Measurements from ENCODE around the gene WNT16. TPM values are rescaled to one million over a fixed set of nuclear protein-coding genes. Genes with fewer than 3 reads are reported as not detected.

WNT16 gene
- total RNA-seq, 1 experiment from 2014 or later = not detected

DNA sequence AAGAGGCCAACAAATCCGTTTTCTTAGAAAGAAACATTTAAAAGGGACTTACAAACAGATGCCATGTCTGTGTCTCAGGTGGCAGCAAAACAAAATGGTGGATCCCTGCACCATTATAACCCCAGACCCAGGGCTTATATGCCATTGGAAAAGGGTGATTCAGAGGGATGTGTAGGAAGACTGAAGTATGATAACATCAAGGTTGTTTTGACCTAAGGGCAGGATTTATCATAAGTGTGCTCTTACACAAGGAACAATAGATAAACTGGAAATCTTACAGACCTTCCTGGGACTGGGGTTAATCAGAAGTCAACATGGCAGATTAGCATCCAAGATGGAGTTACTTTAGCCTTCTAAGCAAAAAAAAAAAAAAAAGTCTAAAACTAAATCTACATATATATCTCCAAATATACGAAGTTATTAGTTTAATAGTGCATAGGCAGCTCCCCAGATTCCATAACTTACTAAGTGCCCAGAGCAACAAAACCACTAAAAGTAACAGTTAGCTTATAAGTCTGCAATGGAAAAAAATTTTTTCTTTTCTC is 34.3 kb upstream of the WNT16 start:
- TF ChIP-seq EZH2phosphoT487 (IDR thresholded peaks at IDR 0.05; ENCODE audit: borderline replicate concordance, low read length) (no peak), EZH2 (IDR thresholded peaks at IDR 0.05; ENCODE audit: low read length, unreplicated experiment) (no peak)
- TF ChIP-seq, protein P1, sequence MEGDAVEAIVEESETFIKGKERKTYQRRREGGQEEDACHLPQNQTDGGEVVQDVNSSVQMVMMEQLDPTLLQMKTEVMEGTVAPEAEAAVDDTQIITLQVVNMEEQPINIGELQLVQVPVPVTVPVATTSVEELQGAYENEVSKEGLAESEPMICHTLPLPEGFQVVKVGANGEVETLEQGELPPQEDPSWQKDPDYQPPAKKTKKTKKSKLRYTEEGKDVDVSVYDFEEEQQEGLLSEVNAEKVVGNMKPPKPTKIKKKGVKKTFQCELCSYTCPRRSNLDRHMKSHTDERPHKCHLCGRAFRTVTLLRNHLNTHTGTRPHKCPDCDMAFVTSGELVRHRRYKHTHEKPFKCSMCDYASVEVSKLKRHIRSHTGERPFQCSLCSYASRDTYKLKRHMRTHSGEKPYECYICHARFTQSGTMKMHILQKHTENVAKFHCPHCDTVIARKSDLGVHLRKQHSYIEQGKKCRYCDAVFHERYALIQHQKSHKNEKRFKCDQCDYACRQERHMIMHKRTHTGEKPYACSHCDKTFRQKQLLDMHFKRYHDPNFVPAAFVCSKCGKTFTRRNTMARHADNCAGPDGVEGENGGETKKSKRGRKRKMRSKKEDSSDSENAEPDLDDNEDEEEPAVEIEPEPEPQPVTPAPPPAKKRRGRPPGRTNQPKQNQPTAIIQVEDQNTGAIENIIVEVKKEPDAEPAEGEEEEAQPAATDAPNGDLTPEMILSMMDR (conservative IDR thresholded peaks at IDR 0.05; ENCODE audit: low read depth, low read length) = no peak
- H3K27ac ChIP-seq (ENCODE audit: low read length) = no peak overlapping the region
- H3K4me3 ChIP-seq (ENCODE audit: low read length) = no peak overlapping the region
- DNase-seq (no peak), ATAC-seq (no peak)
- CTCF ChIA-PET = no interaction called here
- H3K9me2 ChIP-seq (replicated peaks; ENCODE audit: low read length) = no peaks in the 10 kb centered on the region
- no peaks in the 10 kb centered on the region for H4K20me1 ChIP-seq (ENCODE audit: low read length)
- H3K9me3 ChIP-seq (ENCODE audit: low read length) = no peaks in the 10 kb centered on the region
- H3K9ac ChIP-seq (ENCODE audit: low read length) = no peak overlapping the region
- BruUV-seq (replicated peaks) = no TSS peak
- H3K36me3 ChIP-seq (ENCODE audit: low read depth, low read length) = no peaks in the 10 kb centered on the region
- H3K27me3 ChIP-seq (ENCODE audit: low read length) = no peaks in the 10 kb centered on the region
- H3K79me2 ChIP-seq (ENCODE audit: low read length) = no peaks in the 10 kb centered on the region
- POLR2A ChIA-PET (ENCODE audit: unreplicated experiment) = no interaction called here
- no peak overlapping the region for H2AFZ ChIP-seq (ENCODE audit: low read length)
- no peaks in the 10 kb centered on the region for H3F3A ChIP-seq (ENCODE audit: low read length, unreplicated experiment)
- intact Hi-C loops (cut with micrococcal nuclease) = no loop called here
- H3K4me2 ChIP-seq (ENCODE audit: low read length) = no peak overlapping the region
- H3K4me1 ChIP-seq (ENCODE audit: insufficient read depth, low read length) = peaks cover 9% of the 10 kb centered on the region

DNA sequence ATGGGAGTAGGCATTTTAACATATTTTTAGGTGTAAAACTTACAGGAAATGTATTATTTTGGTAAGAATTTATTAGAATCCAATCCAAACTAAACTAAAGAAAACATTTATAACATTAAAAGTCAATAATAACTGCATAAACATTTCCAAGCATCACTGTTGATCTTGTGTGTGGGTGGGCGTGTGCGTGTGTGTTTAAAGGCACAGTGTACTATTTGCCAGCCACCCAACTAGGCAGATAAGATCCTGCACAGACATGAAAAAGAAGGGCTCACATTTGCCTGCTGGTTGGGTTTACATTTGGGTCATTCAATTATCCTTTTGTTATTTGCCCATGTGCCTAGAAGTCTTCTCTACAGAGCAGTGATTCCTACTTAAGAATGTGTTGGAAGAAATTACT is 31.0 kb upstream of the WNT16 start:
- H3K4me3 ChIP-seq (ENCODE audit: low read length) = no peak overlapping the region
- intact Hi-C loops (cut with micrococcal nuclease) = no loop called here
- BruUV-seq (replicated peaks) = no TSS peak
- ChIA-PET POLR2A (ENCODE audit: unreplicated experiment) (no interaction called here), CTCF (no interaction called here)
- H3K9me2 ChIP-seq (replicated peaks; ENCODE audit: low read length) = no peaks in the 10 kb centered on the region
- peaks cover 35% of the 10 kb centered on the region for H3K4me1 ChIP-seq (ENCODE audit: insufficient read depth, low read length)
- no peak overlapping the region for H3K4me2 ChIP-seq (ENCODE audit: low read length)
- H3K79me2 ChIP-seq (ENCODE audit: low read length) = no peaks in the 10 kb centered on the region
- DNase-seq (no peak), ATAC-seq (no peak)
- H2AFZ ChIP-seq (ENCODE audit: low read length) = no peak overlapping the region
- H3K27ac ChIP-seq (ENCODE audit: low read length) = no peak overlapping the region
- H3K9me3 ChIP-seq (ENCODE audit: low read length) = no peaks in the 10 kb centered on the region
- no peaks in the 10 kb centered on the region for H3K36me3 ChIP-seq (ENCODE audit: low read depth, low read length)
- H3F3A ChIP-seq (ENCODE audit: low read length, unreplicated experiment) = no peaks in the 10 kb centered on the region
- TF ChIP-seq, protein P1 (conservative IDR thresholded peaks at IDR 0.05; ENCODE audit: low read depth, low read length) = no peak
- no peak for TF ChIP-seq EZH2 (IDR thresholded peaks at IDR 0.05; ENCODE audit: low read length, unreplicated experiment)
- no peak overlapping the region for H3K9ac ChIP-seq (ENCODE audit: low read length)
- H3K27me3 ChIP-seq (ENCODE audit: low read length) = no peaks in the 10 kb centered on the region
- H4K20me1 ChIP-seq (ENCODE audit: low read length) = no peaks in the 10 kb centered on the region

- H3K79me2 ChIP-seq (ENCODE audit: low read length) = no peaks in the 10 kb centered on the region
- no peak overlapping the region for H2AFZ ChIP-seq (ENCODE audit: low read length)
- no peak overlapping the region for H3K4me3 ChIP-seq (ENCODE audit: low read length)
- CTCF ChIA-PET = no interaction called here
- H3K36me3 ChIP-seq (ENCODE audit: low read depth, low read length) = no peaks in the 10 kb centered on the region
- peaks cover 37% of the 10 kb centered on the region for H3K4me1 ChIP-seq (ENCODE audit: insufficient read depth, low read length)
- POLR2A ChIA-PET (ENCODE audit: unreplicated experiment) = no interaction called here
- peak; percentile 37 for ATAC-seq
- H3K9ac ChIP-seq (ENCODE audit: low read length) = no peak overlapping the region
- TF ChIP-seq, protein P1 (conservative IDR thresholded peaks at IDR 0.05; ENCODE audit: low read depth, low read length) = no peak
- TF ChIP-seq EZH2phosphoT487 (IDR thresholded peaks at IDR 0.05; ENCODE audit: borderline replicate concordance, low read length) (no peak), EZH2 (IDR thresholded peaks at IDR 0.05; ENCODE audit: low read length, unreplicated experiment) (no peak)
- peak; percentile 38 for DNase-seq
- no peaks in the 10 kb centered on the region for H3F3A ChIP-seq (ENCODE audit: low read length, unreplicated experiment)
- no peaks in the 10 kb centered on the region for H3K27me3 ChIP-seq (ENCODE audit: low read length)
- peak overlapping the region; percentile 16; the same call in 1 of the 2 replicates for H3K4me2 ChIP-seq (ENCODE audit: low read length)
- H3K9me2 ChIP-seq (replicated peaks; ENCODE audit: low read length) = no peaks in the 10 kb centered on the region
- H3K9me3 ChIP-seq (ENCODE audit: low read length) = no peaks in the 10 kb centered on the region
- intact Hi-C loops (cut with micrococcal nuclease) = no loop called here
- H3K27ac ChIP-seq (ENCODE audit: low read length) = no peak overlapping the region
- no TSS peak for BruUV-seq (replicated peaks)
- no peaks in the 10 kb centered on the region for H4K20me1 ChIP-seq (ENCODE audit: low read length)
Observed at GRCh38 chr7:121298831-121299239, 30.0 kb upstream of the WNT16 start.

Measured in PC-3 (cell line).